Activated T-cell treated with anti-CD3 and anti-CD28 coated beads, Interleukin-2, amount 50 U/mL, for 4 hours (primary cell): ENCODE measurements around the gene VAMP4. TPM values are rescaled to one million over a fixed set of nuclear protein-coding genes. Genes with fewer than 3 reads are reported as not detected.

Experiments
- ATAC-seq, 2 donors: fragments of 200-7000 bp; cut with Tn5 transposase; one replicate each; pipeline ENCODE4 v1.10.0; 2021
- DNase-seq: peaks from one replicate; pipeline ENCODE4 v3.0.0-alpha.2; 2020
- H3K27me3 Mint-ChIP-seq: one replicate; pipeline ENCODE4 v1.8.0; 2021; ENCODE audit warnings: low read depth, mixed read lengths
- H3K36me3 Mint-ChIP-seq: one replicate; pipeline ENCODE4 v1.8.0; 2022; ENCODE audit warnings: mixed read lengths; ENCODE audit not compliant: insufficient read depth
- H3K4me1 Mint-ChIP-seq: one replicate; pipeline ENCODE4 v1.8.0; 2021; ENCODE audit warnings: low read depth, mixed read lengths
- H3K4me3 Mint-ChIP-seq: one replicate; pipeline ENCODE4 v1.8.0; 2021; ENCODE audit warnings: mild to moderate bottlenecking, moderate library complexity, mixed read lengths
- H3K9me3 Mint-ChIP-seq: one replicate; pipeline ENCODE4 v1.8.0; 2021; ENCODE audit warnings: mixed read lengths
- total RNA-seq, 3 donors: library from RNA; stranded (reverse); gene quantifications; one replicate each; pipeline ENCODE4 v1.2.1, GENCODE V29; 2021

Gene VAMP4
- total RNA-seq, 3 donors from 2014 or later = 6.4 to 8.0 (median 6.9) TPM

GRCh38 chr1:171763764-171764163 is 21.9 kb upstream of the VAMP4 start:
- Mint-ChIP-seq H3K36me3 (peaks cover 1% of the 10 kb centered on the region), H3K27me3 (peaks cover 18% of the 10 kb centered on the region), H3K9me3 (no peaks in the 10 kb centered on the region), H3K4me3 (no peak overlapping the region), H3K4me1 (no peaks in the 10 kb centered on the region)
- DNase-seq (no peak), ATAC-seq (no peak)

GRCh38 chr1:171762143-171762563 is 20.3 kb upstream of the VAMP4 start:
- Mint-ChIP-seq H3K9me3 (no peaks in the 10 kb centered on the region), H3K4me1 (no peaks in the 10 kb centered on the region), H3K36me3 (no peaks in the 10 kb centered on the region), H3K4me3 (no peak overlapping the region), H3K27me3 (peaks cover 21% of the 10 kb centered on the region)
- DNase-seq = no peak
- ATAC-seq = no peak

DNA sequence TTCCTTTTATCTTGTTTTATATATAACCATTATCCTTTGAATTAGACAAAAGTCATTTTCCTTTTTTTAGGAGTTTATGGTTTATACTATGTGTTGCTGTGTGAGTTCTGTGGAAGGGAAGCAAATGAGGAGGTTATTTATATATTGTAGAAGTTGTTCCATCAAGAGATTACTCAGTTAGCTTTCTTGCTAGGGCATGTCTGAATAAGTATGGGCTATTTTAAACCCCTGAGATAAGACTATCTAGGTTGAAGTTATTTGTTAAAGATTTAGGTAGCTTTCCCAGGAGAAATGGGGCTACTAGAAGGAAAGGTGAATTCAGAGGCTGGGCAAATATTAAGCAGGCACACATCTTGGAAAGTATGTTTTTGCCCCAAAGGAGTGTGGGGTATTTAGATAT is 16.1 kb upstream of the VAMP4 start:
- ATAC-seq = no peak
- H3K36me3 Mint-ChIP-seq = no peaks in the 10 kb centered on the region
- no peak for DNase-seq
- H3K4me3 Mint-ChIP-seq = no peak overlapping the region
- no peaks in the 10 kb centered on the region for H3K9me3 Mint-ChIP-seq
- H3K4me1 Mint-ChIP-seq = no peaks in the 10 kb centered on the region
- H3K27me3 Mint-ChIP-seq = peaks cover 7% of the 10 kb centered on the region

- DNase-seq = no peak
- Mint-ChIP-seq H3K4me1 (no peaks in the 10 kb centered on the region), H3K4me3 (no peak overlapping the region), H3K36me3 (no peaks in the 10 kb centered on the region), H3K9me3 (no peaks in the 10 kb centered on the region), H3K27me3 (peaks cover 5% of the 10 kb centered on the region)
- no peak for ATAC-seq
These were observed 15.0 kb upstream of the VAMP4 start for GRCh38 chr1:171756856-171757255.

- H3K27me3 Mint-ChIP-seq = peaks cover 5% of the 10 kb centered on the region
- no peak for DNase-seq
- H3K9me3 Mint-ChIP-seq = no peaks in the 10 kb centered on the region
- no peaks in the 10 kb centered on the region for H3K4me1 Mint-ChIP-seq
- no peak overlapping the region for H3K4me3 Mint-ChIP-seq
- H3K36me3 Mint-ChIP-seq = no peaks in the 10 kb centered on the region
- no peak for ATAC-seq
These were observed 13.1 kb upstream of the VAMP4 start for GRCh38 chr1:171754971-171755370.

GRCh38 chr1:171754353-171754705 is 12.5 kb upstream of the VAMP4 start:
- ATAC-seq (no peak), DNase-seq (no peak)
- peaks cover 5% of the 10 kb centered on the region for H3K27me3 Mint-ChIP-seq
- H3K4me1 Mint-ChIP-seq = no peaks in the 10 kb centered on the region
- H3K36me3 Mint-ChIP-seq = no peaks in the 10 kb centered on the region
- no peak overlapping the region for H3K4me3 Mint-ChIP-seq
- H3K9me3 Mint-ChIP-seq = no peaks in the 10 kb centered on the region

DNA sequence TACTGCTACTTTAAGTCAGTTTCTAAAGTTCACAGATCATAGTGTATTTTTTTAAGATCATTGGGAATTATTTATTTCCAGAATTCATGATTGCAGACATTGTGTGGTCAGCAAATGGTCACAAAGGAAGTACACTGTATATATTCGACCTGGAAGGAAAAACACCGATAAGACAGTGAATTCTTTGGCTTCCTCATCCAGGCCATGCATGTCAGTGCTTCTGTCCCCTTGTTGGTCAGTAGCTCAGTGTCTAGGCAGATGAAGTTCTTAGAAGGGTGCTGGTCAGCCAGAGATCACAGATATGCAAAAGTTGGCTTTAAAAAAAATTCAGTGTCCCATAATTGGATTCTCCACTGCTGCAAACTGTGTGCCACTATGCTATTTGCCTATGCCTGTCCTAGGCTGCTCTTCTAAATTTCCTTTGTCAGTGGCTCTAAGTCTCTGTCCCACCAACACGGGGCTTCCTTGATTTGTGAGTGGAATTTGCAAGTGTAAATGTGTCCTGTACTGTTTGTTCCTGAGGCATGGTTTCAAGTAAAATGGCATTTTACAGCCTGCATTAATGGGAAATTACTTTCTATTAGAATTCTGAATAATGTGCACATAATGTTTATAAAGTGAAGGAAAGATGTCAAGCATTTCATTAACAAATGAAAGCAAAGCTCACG is 12.0 kb upstream of the VAMP4 start:
- Mint-ChIP-seq H3K9me3 (no peaks in the 10 kb centered on the region), H3K36me3 (no peaks in the 10 kb centered on the region), H3K4me3 (no peak overlapping the region), H3K4me1 (no peaks in the 10 kb centered on the region), H3K27me3 (peaks cover 5% of the 10 kb centered on the region)
- DNase-seq (no peak), ATAC-seq (no peak)

DNA sequence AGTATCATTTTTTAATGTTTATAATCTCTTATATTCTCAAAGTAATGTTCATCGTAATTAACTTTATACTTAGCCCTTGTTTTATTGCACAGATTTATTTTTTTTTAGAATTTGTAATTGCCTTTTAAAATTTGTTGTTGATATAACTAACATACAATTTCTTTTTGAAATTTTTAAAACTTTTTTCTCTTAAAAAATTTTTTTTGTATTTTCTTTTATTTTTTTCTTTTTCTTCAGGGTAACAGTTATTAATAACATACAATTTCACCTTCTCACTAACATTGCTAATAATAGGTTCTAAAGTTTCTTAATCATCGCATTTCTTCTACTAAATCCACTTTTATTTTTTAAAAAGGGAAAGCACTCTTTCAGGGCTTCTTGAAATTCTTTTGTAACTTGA is 11.3 kb upstream of the VAMP4 start:
- DNase-seq = no peak
- Mint-ChIP-seq H3K36me3 (no peaks in the 10 kb centered on the region), H3K4me3 (no peak overlapping the region)

DNA sequence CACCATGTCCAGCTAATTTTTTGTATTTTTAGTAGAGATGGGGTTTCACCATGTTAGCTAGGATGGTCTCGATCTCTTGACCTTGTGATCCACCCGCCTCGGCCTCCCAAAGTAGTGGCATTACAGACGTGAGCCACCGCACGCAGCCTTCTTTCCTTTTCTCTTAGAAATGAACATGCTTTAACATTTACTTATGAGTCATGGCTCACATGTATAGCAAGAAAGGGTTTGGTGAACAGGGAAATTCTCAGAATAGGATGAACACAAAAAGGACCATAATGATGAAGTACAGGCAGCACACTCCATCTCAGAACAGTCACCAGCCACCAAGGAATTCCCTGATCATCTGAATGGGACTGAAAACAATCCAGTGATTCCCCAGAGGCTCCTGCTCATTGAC is 9.4 kb upstream of the VAMP4 start:
- no peaks in the 10 kb centered on the region for H3K27me3 Mint-ChIP-seq
- DNase-seq (no peak), ATAC-seq (no peak)
- no peaks in the 10 kb centered on the region for H3K36me3 Mint-ChIP-seq
- no peaks in the 10 kb centered on the region for H3K4me1 Mint-ChIP-seq
- H3K9me3 Mint-ChIP-seq = no peaks in the 10 kb centered on the region
- no peak overlapping the region for H3K4me3 Mint-ChIP-seq

More for the DNA sequence above, 11.3 kb upstream of the VAMP4 start:
- ATAC-seq = no peak
- Mint-ChIP-seq H3K27me3 (peaks cover 5% of the 10 kb centered on the region), H3K9me3 (no peaks in the 10 kb centered on the region), H3K4me1 (no peaks in the 10 kb centered on the region)

DNA sequence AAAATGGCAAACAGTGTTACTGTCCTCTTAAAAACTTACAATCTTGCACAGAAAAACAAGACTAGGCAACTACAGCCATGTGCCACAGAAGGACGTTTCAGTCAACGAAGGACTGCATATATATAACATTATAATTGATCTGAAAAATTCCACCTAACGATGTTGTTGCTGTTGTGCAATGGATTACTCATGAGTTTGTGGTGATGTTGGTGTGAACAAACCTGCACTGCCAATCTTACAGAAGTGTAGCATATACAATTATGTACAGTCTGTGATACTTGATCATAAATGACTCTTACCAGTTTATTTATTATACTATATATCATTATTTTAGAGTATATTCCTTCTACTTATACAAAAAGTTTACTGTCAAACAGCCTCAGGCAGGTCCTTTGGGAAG is 6.8 kb upstream of the VAMP4 start:
- no peak overlapping the region for H3K4me3 Mint-ChIP-seq
- DNase-seq (no peak), ATAC-seq (no peak)
- no peaks in the 10 kb centered on the region for H3K27me3 Mint-ChIP-seq
- H3K36me3 Mint-ChIP-seq = no peaks in the 10 kb centered on the region
- H3K9me3 Mint-ChIP-seq = no peaks in the 10 kb centered on the region
- H3K4me1 Mint-ChIP-seq = peaks cover 6% of the 10 kb centered on the region

- ATAC-seq (no peak), DNase-seq (no peak)
- Mint-ChIP-seq H3K4me3 (no peak overlapping the region), H3K9me3 (no peaks in the 10 kb centered on the region), H3K36me3 (no peaks in the 10 kb centered on the region), H3K27me3 (no peaks in the 10 kb centered on the region), H3K4me1 (peaks cover 37% of the 10 kb centered on the region)
These were observed 3.1 kb upstream of the VAMP4 start for GRCh38 chr1:171744986-171745385.

DNA sequence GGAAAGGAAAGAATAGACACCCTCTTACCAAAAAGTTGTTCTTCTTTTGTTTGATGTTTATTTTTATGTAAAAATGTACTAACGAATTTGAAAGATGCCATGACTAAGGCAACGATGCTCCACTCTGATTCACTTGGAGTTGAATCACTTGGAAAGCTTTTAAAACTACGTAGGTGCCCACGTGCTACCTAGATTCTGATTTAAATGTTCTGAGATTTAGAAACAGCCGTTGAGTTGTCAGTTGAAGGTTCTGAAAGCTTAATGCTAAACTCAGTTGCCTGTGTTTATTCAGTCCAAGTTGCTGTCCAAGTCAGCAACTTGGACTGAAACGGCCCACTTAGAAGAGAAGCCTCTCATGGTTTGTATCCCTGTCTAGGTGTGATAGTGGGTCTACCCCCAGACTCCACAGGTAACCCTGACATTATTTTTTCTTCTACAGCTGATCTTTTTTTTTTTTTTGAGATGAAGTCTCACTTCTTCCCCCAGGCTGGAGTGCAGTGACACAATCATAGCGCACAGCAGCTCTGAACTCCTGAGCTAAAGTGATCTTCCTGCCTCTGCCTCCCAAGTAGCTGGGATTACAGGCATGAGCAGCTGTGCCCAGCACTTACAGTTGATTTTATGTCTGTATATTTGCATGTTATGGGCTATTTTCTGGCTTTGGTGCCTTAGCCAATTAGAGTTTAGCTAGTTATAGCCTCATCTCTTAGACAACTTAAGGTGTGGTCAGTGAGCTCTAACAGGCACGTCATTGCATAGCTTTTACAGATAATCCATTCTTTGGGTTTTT is 1.4 kb upstream of the VAMP4 start:
- no peaks in the 10 kb centered on the region for H3K27me3 Mint-ChIP-seq
- peaks cover 54% of the 10 kb centered on the region for H3K4me1 Mint-ChIP-seq
- H3K9me3 Mint-ChIP-seq = no peaks in the 10 kb centered on the region
- peak overlapping the region; percentile 98 for H3K4me3 Mint-ChIP-seq
- peak; percentile 19 to 38 for ATAC-seq
- peak; percentile 9 for DNase-seq
- H3K36me3 Mint-ChIP-seq = peaks cover 3% of the 10 kb centered on the region

DNA sequence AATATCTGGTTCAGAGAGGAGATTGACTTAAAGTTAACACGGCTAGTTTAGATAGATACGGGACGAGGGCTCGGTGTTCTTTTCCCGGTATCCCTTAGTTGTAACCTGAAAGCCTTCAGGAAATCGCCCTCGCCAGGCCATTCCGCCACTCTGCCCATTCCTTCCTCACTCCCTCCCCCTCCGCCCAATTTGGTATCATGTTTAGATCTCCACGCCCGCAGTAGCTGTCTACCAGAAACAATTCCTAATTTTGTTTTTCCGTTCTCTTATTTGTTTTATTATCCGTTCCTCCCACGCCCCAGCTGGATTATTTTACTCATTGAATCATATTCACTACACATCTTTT is 685 bp upstream of the VAMP4 start:
- H3K4me3 Mint-ChIP-seq = peak overlapping the region; percentile 98
- DNase-seq = peak; percentile 9
- H3K9me3 Mint-ChIP-seq = no peaks in the 10 kb centered on the region
- peak; percentile 3 to 4 for ATAC-seq
- peaks cover 55% of the 10 kb centered on the region for H3K4me1 Mint-ChIP-seq
- H3K36me3 Mint-ChIP-seq = peaks cover 5% of the 10 kb centered on the region
- H3K27me3 Mint-ChIP-seq = no peaks in the 10 kb centered on the region

DNA sequence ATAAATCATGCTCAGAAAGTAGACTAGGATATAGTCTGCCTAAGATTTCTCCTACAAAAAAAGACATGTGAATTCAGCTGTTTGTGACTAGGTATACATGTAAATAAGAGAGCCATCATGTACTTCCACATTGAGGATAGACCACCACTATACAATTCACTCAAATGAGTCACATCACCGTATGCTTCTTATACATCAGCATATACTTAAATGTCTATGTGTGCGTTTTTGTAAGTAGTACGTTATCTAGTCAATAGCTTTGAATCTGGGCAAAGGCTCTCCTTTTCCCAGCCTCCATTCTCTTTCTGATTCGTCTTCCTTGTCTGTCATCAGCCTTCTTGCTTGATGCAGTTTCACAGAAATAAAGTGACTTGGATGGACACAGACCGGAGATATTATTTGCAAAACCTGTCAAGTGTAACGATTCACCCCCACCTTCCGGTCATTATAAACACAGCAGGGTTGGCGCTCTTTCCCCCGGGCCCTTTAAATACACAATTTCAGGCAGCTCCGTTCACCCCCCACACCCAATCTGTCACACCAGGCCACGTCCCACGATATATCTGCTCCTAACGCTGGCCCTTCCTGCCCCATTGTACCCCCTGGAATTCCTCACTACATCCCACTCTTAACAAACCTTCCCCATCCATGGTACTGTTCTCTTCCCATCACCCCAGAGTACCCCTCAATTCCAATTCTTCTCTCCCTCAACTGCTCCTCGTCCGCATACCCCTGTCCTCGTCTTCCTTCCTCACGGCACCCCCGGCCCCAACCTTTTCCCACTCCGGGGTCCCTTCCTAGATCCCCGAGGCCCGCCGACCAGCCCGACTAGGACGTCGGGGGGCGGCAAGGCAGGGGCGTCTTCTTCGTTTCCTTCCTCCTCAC is 636 bp downstream of the VAMP4 start:
- Mint-ChIP-seq H3K27me3 (no peaks in the 10 kb centered on the region), H3K9me3 (no peaks in the 10 kb centered on the region), H3K36me3 (peaks cover 12% of the 10 kb centered on the region), H3K4me3 (peak overlapping the region; percentile 98), H3K4me1 (peaks cover 58% of the 10 kb centered on the region)
- DNase-seq (peak; percentile 22), ATAC-seq (peak; percentile 9 to 16)
